Fibroblast of the aortic adventitia (primary cell): ENCODE results near the gene ZRSR2. TPM values are rescaled to one million over a fixed set of nuclear protein-coding genes. Genes with fewer than 3 reads are reported as not detected.
A peak's percentile ranks its signal among the peaks of the same experiment; 100 is the strongest.
"Not testable (repeated sequence)": the region's sequence is repeated elsewhere in the genome, so short reads cannot be mapped to it uniquely, and the experiment has no call there.

Source experiments
- DNase-seq: peaks from one replicate; pipeline ENCODE4 v3.0.0-alpha.2; 2010; ENCODE audit warnings: low read depth
- H3K4me3 ChIP-seq: 2 replicates; pipeline ENCODE4 v1.5.1; 2011; ENCODE audit warnings: low read depth, mild to moderate bottlenecking, control low read depth, low read length, moderate library complexity
- total RNA-seq: library from RNA; depleted of rRNA; stranded (reverse); fragments of >200 nt; gene quantifications from 2 replicates; pipeline ENCODE4 v1.2.3, GENCODE V29; 2012; ENCODE audit warnings: low replicate concordance
- TF ChIP-seq, protein P1 (sequence below): IDR thresholded peaks from 2 replicates; pipeline ENCODE4 v1.5.1; 2011; ENCODE audit warnings: mild to moderate bottlenecking, low read length, control low read depth, inconsistent platforms; ENCODE audit not compliant: insufficient read depth

ZRSR2 gene
- total RNA-seq, 1 donor, result 6.0 TPM

DNA sequence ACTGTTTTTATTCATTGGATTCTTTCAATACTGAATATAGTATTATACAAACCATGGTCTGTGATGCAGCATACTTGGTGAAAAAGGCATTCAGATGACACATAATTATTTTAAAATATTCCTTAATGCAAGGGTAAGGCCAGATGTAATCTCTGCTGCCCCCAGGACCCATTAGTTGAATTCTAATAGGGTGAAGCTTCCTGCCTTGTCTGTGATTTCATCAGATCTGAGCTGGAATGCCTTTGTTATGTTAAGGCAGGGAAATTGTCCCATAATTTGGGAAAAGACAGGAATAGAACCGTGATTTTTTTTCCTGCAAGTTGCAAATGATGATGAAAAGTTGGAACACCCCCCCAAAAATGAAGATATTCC, 26.1 kb downstream of the ZRSR2 start:
- no peak overlapping the region for H3K4me3 ChIP-seq
- DNase-seq, result peak; percentile 7
- TF ChIP-seq, protein P1, sequence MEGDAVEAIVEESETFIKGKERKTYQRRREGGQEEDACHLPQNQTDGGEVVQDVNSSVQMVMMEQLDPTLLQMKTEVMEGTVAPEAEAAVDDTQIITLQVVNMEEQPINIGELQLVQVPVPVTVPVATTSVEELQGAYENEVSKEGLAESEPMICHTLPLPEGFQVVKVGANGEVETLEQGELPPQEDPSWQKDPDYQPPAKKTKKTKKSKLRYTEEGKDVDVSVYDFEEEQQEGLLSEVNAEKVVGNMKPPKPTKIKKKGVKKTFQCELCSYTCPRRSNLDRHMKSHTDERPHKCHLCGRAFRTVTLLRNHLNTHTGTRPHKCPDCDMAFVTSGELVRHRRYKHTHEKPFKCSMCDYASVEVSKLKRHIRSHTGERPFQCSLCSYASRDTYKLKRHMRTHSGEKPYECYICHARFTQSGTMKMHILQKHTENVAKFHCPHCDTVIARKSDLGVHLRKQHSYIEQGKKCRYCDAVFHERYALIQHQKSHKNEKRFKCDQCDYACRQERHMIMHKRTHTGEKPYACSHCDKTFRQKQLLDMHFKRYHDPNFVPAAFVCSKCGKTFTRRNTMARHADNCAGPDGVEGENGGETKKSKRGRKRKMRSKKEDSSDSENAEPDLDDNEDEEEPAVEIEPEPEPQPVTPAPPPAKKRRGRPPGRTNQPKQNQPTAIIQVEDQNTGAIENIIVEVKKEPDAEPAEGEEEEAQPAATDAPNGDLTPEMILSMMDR, result no peak

- DNase-seq, result no peak
- no peak overlapping the region for H3K4me3 ChIP-seq
- TF ChIP-seq, protein P1, result no peak
Measured at GRCh38 chrX:15816886-15817285, 26.6 kb downstream of the ZRSR2 start.

DNA sequence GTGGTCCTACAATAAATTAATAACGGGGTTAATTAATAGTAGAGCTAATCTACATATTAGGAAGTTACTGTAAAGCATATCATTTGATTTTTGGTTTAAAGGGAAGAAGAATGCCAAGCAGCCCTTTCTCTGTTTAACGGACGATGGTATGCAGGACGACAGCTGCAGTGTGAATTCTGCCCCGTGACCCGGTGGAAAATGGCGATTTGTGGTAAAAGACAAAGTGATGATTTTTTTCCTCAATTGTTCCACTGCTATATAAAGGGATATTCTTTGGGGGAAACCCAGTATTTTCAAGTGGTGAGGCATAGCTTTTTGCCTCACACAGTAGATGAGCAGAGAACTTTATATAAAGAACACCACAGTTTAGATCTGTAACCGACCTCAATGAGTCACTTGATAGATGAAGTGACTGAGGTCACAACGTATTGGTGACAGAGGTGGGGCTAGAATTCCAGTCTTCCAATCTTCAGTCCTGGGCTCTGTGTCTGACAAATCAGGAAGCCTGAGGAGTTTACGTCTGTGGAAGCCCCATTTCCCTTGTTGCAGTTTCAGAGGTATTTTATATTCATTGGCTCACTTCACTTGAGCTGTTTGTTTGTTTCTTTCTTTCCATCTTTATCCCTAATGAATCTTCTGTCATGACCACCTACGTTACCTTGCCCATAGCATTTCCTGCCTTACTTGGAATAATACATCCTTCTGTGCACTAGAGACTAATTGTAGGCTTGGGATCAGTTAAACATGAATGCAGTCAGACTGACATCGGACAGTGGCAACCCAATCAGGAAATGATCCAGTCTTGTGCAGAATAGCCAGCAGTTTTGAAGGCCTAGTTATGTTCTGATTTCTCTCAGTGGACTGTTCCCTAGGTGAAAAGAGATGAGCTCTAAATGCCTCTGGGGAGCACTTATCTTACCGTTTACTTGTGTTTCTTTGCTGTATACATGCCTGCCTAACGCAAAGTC, 30.1 kb downstream of the ZRSR2 start:
- no peak for DNase-seq
- H3K4me3 ChIP-seq, result no peak overlapping the region
- TF ChIP-seq, protein P1, result no peak

- TF ChIP-seq, protein P1, result no peak
- no peak overlapping the region for H3K4me3 ChIP-seq
- DNase-seq, result no peak
Measured at GRCh38 chrX:15822922-15823321, 32.6 kb downstream of the ZRSR2 start.

DNA sequence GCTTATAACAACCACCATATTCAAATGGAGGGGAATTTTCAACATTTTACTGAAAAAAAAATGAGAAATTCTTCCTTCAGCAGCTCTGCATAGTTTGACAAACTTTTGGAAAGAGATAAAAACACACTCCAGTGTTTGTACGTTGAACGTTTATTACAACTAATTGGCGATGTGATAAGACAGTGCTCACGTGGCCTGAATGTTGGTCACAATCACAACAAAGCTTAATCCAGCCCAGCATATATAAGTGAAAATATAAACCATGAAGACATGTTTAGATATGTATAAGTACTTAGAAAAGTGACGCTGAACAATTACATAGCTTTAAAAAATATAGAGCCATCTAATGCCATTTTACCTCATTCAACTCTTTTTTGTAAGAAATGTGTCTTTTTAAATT, 35.7 kb downstream of the ZRSR2 start:
- TF ChIP-seq, protein P1, result no peak
- H3K4me3 ChIP-seq, result no peak overlapping the region
- DNase-seq, result no peak

DNA sequence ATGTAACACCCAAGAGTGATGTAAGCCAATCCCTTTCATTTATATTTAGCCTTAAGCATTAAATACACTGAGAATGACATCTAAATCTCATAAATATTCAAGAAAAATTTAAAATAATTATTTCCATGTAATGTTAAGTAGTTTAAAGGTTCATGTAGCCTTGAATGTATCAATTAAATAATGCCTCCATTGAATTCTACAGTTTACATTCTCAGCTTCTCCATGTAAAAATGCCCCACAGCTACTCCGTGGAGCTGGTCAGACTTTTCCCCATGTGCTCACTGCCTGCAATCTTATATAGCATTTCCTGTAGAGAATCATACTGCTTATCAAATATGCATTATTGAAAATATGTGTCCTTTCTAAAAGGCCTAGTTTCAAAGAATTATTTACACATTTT, 38.9 kb downstream of the ZRSR2 start:
- TF ChIP-seq, protein P1, result no peak
- DNase-seq, result no peak
- H3K4me3 ChIP-seq, result no peak overlapping the region

- DNase-seq, result not testable (repeated sequence)
Measured at GRCh38 chrX:15831347-15831746, 41.1 kb downstream of the ZRSR2 start.

More at GRCh38 chrX:15831347-15831746, 41.1 kb downstream of the ZRSR2 start:
- H3K4me3 ChIP-seq, result not testable (repeated sequence)
